Measurements from ENCODE around the gene AATF.

The AATF gene

GRCh38 chr17:36941265-36942010 is 7.3 kb upstream of the AATF start:
- no peak for DNase-seq (ENCODE audit: low read depth)

- DNase-seq (ENCODE audit: low read depth): no peak
Observed at GRCh38 chr17:36942019-36942599, 6.6 kb upstream of the AATF start.

GRCh38 chr17:36942631-36943125 is 6.1 kb upstream of the AATF start:
- DNase-seq (ENCODE audit: low read depth): no peak

GRCh38 chr17:36943250-36944191 is 5.2 kb upstream of the AATF start:
- no peak for DNase-seq (ENCODE audit: low read depth)

- DNase-seq (ENCODE audit: low read depth): no peak
Observed at GRCh38 chr17:36944553-36944952, 4.2 kb upstream of the AATF start.

- no peak for DNase-seq (ENCODE audit: low read depth)
Observed at GRCh38 chr17:36945140-36945539, 3.6 kb upstream of the AATF start.

- no peak for DNase-seq (ENCODE audit: low read depth)
Observed at GRCh38 chr17:36945959-36946725, 2.6 kb upstream of the AATF start.

- DNase-seq (ENCODE audit: low read depth): no peak
Observed at GRCh38 chr17:36946726-36947091, 2.0 kb upstream of the AATF start.

GRCh38 chr17:36947922-36948716 is 635 bp upstream of the AATF start:
- DNase-seq (ENCODE audit: low read depth): no peak

GRCh38 chr17:36949461-36949927 is 740 bp downstream of the AATF start:
- DNase-seq (ENCODE audit: low read depth): peak; percentile 71

GRCh38 chr17:36950027-36950426 is 1.3 kb downstream of the AATF start:
- no peak for DNase-seq (ENCODE audit: low read depth)

GRCh38 chr17:36951084-36951789 is 2.5 kb downstream of the AATF start:
- no peak for DNase-seq (ENCODE audit: low read depth)

- DNase-seq (ENCODE audit: low read depth): no peak
Observed at GRCh38 chr17:36971508-36971907, 22.8 kb downstream of the AATF start.

- peak; percentile 4 for DNase-seq (ENCODE audit: low read depth)
Observed at GRCh38 chr17:36972186-36972700, 23.5 kb downstream of the AATF start.

- DNase-seq (ENCODE audit: low read depth): no peak
Observed at GRCh38 chr17:36972905-36973304, 24.2 kb downstream of the AATF start.

GRCh38 chr17:36975922-36976515 is 27.3 kb downstream of the AATF start:
- DNase-seq (ENCODE audit: low read depth): no peak

- no peak for DNase-seq (ENCODE audit: low read depth)
Observed at GRCh38 chr17:36977066-36977465, 28.3 kb downstream of the AATF start.

GRCh38 chr17:36977568-36977967 is 28.8 kb downstream of the AATF start:
- no peak for DNase-seq (ENCODE audit: low read depth)

- peak; percentile 44 for DNase-seq (ENCODE audit: low read depth)
Observed at GRCh38 chr17:36978810-36979564, 30.2 kb downstream of the AATF start.

Data from iris pigment epithelial cell (primary cell).